Caco-2 (cell line): ENCODE data around the gene SFXN1. TPM values are rescaled to one million over a fixed set of nuclear protein-coding genes. Genes with fewer than 3 reads are reported as not detected.

ENCODE experiments used
- BruUV-seq: library from RNA; stranded (reverse); fragments of 400-500 nt; replicated peaks from 2 replicates; lab custom pipeline; 2021; lab: Mats Ljungman, UMichigan
- CTCF ChIA-PET: fragments of 300-600 bp; sonication (Branson Sonifier 250); formaldehyde crosslinking; loops from one replicate; lab custom pipeline; 2022; ENCODE audit warnings: antibody characterized with exemption; lab: Charles Lee
- POLR2A ChIA-PET: fragments of 300-600 bp; sonication (Branson Sonifier 250); formaldehyde crosslinking; loops from one replicate; lab custom pipeline; 2022; ENCODE audit warnings: antibody characterized with exemption; lab: Charles Lee
- DNase-seq, 2 experiments: peaks; one replicate each; pipeline versions ENCODE4 v3.0.0 to v3.0.0-alpha.2; 2020 to 2022
- H3K27me3 ChIP-seq: replicated peaks from 2 replicates; pipeline ENCODE4 v1.6.0; 2011; ENCODE audit warnings: low read length; ENCODE audit not compliant: control insufficient read depth, insufficient read depth
- H3K36me3 ChIP-seq: 2 replicates; pipeline ENCODE4 v1.5.1; 2011; ENCODE audit warnings: low read length; ENCODE audit not compliant: control insufficient read depth, insufficient read depth
- H3K4me1 ChIP-seq: fragments of 250-450 bp; sonication (Bioruptor Pico); 2 replicates; pipeline ENCODE4 v1.5.1; 2020; ENCODE audit warnings: mild to moderate bottlenecking
- H3K4me3 ChIP-seq: 2 replicates; pipeline ENCODE4 v1.5.1; 2011; ENCODE audit warnings: low read depth, mild to moderate bottlenecking, control low read depth, low read length
- H3K9me3 ChIP-seq: fragments of 250-450 bp; sonication (Bioruptor Pico); 2 replicates; pipeline ENCODE4 v1.5.1; 2020; ENCODE audit warnings: mild to moderate bottlenecking, moderate library complexity
- H3K27ac Mint-ChIP-seq: one replicate; pipeline ENCODE4 v1.8.0; 2022; ENCODE audit warnings: mixed read lengths; ENCODE audit not compliant: unreplicated experiment
- H3K27me3 Mint-ChIP-seq: one replicate; pipeline ENCODE4 v1.8.0; 2022; ENCODE audit warnings: mixed read lengths; ENCODE audit not compliant: insufficient read depth, unreplicated experiment
- H3K36me3 Mint-ChIP-seq: one replicate; pipeline ENCODE4 v1.8.0; 2022; ENCODE audit warnings: mild to moderate bottlenecking, mixed read lengths; ENCODE audit not compliant: insufficient read depth, unreplicated experiment
- H3K4me1 Mint-ChIP-seq: one replicate; pipeline ENCODE4 v1.8.0; 2022; ENCODE audit warnings: low read depth, mixed read lengths; ENCODE audit not compliant: unreplicated experiment
- H3K4me3 Mint-ChIP-seq: one replicate; pipeline ENCODE4 v1.8.0; 2022; ENCODE audit warnings: mild to moderate bottlenecking, moderate library complexity, mixed read lengths; ENCODE audit not compliant: unreplicated experiment
- H3K9me3 Mint-ChIP-seq: one replicate; pipeline ENCODE4 v1.8.0; 2022; ENCODE audit warnings: mixed read lengths; ENCODE audit not compliant: unreplicated experiment
- intact Hi-C: fragments of 100-400 bp; cut with micrococcal nuclease; formaldehyde crosslinking; loops from one replicate; pipeline ENCODE4 v1.10.0; 2022; ENCODE audit not compliant: unreplicated experiment
- total RNA-seq: library from RNA; stranded (reverse); gene quantifications from 2 replicates; pipeline ENCODE4 v1.2.3, GENCODE V29; 2022
- TF ChIP-seq, protein P1 (sequence below), 2 experiments: fragments of 200-600 bp in 1 of 2; IDR thresholded peaks; 1 replicate in 1 of 2; 2 replicates in 1 of 2; pipeline versions ENCODE4 v1.5.1 to v1.8.0; 2011 to 2022; ENCODE audit warnings: antibody characterized with exemption in 1 of 2, control low read depth in 1 of 2, inconsistent platforms in 1 of 2, low read depth in 1 of 2, low read length in 1 of 2, mild to moderate bottlenecking in 1 of 2, moderate library complexity in 1 of 2; ENCODE audit not compliant: insufficient read depth in 1 of 2, severe bottlenecking in 1 of 2, unreplicated experiment in 1 of 2

Gene SFXN1
- total RNA-seq, 1 experiment from 2014 or later, result 104 TPM

DNA sequence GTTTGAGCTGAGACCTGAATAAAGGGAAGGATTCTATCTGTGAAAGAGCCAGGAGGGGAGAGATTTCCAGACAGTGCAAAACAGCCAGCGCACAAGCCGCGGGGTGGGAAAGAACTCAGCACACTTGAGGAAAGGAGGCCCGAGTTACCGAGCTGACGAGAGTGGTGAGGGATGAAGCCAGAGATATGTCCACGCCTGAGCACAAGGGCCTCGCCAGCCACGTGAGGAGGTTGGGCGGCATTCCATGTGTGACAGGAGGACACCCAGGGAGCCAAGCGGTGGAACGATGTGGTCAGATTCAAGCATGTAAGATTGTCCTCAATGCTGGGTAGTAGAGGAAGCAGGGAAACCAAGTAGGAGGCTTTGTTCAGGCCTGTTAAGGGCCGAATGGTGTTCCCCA, 17.0 kb upstream of the SFXN1 start:
- POLR2A ChIA-PET, result no interaction called here
- H3K27me3 ChIP-seq, result no peaks in the 10 kb centered on the region

DNA sequence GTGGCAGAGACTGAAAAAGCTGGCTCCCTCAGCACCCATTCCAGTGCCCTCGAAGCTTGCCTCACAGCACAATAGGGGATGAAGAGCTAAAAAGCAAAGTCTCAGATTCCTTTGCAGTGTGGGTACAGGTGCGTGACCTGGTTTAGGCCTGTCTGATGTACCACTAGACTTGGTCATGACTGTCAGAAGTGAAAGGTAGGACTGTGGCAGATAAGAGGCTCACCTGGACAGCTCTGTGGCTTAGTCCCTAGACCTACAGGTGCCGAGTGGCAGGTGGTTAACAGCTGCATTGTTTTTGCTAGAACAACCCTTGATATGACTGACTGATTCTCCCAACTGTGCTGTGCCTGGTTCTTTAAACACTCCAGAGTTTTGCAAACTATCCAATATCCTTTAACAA, 14.7 kb upstream of the SFXN1 start:
- TF ChIP-seq, protein P1, sequence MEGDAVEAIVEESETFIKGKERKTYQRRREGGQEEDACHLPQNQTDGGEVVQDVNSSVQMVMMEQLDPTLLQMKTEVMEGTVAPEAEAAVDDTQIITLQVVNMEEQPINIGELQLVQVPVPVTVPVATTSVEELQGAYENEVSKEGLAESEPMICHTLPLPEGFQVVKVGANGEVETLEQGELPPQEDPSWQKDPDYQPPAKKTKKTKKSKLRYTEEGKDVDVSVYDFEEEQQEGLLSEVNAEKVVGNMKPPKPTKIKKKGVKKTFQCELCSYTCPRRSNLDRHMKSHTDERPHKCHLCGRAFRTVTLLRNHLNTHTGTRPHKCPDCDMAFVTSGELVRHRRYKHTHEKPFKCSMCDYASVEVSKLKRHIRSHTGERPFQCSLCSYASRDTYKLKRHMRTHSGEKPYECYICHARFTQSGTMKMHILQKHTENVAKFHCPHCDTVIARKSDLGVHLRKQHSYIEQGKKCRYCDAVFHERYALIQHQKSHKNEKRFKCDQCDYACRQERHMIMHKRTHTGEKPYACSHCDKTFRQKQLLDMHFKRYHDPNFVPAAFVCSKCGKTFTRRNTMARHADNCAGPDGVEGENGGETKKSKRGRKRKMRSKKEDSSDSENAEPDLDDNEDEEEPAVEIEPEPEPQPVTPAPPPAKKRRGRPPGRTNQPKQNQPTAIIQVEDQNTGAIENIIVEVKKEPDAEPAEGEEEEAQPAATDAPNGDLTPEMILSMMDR (IDR thresholded peaks at IDR 0.05; ENCODE audit: insufficient read depth in 1 of 2, low read depth in 1 of 2, low read length in 1 of 2, severe bottlenecking in 1 of 2, unreplicated experiment in 1 of 2), result no peak
- ChIA-PET POLR2A (no interaction called here), CTCF (interaction anchor here (0.6 to 1.1 kb wide), 2 partner anchors 181 to 533 kb away, joined by 3 to 5 read pairs; no protein-coding TSS in a partner anchor)
- H3K27ac Mint-ChIP-seq, result no peak overlapping the region
- no peaks in the 10 kb centered on the region for H3K27me3 ChIP-seq
- no TSS peak for BruUV-seq
- no peaks in the 10 kb centered on the region for H3K9me3 Mint-ChIP-seq
- no peaks in the 10 kb centered on the region for H3K9me3 ChIP-seq
- no peak for DNase-seq
- H3K4me3 ChIP-seq, result no peak overlapping the region
- H3K4me3 Mint-ChIP-seq, result no peak overlapping the region
- intact Hi-C loops, result loop anchor here (5.0 to 10.0 kb wide), 2 partner anchors 119 to 266 kb away; no protein-coding TSS in a partner anchor
- H3K36me3 ChIP-seq, result no peaks in the 10 kb centered on the region
- H3K36me3 Mint-ChIP-seq, result no peaks in the 10 kb centered on the region
- H3K27me3 Mint-ChIP-seq, result no peaks in the 10 kb centered on the region
- H3K4me1 ChIP-seq, result peaks cover 13% of the 10 kb centered on the region
- H3K4me1 Mint-ChIP-seq, result peaks cover 15% of the 10 kb centered on the region

More for the DNA sequence above, 17.0 kb upstream of the SFXN1 start:
- BruUV-seq, result no TSS peak
- CTCF ChIA-PET, result interaction anchor here (0.7 kb wide), 1 partner anchor 44 kb away, joined by 7 read pairs; no protein-coding TSS in a partner anchor
- no peaks in the 10 kb centered on the region for H3K36me3 ChIP-seq
- intact Hi-C loops, result loop anchor here (5.0 to 10.0 kb wide), 2 partner anchors 117 to 264 kb away; no protein-coding TSS in a partner anchor
- Mint-ChIP-seq H3K27ac (no peak overlapping the region), H3K9me3 (no peaks in the 10 kb centered on the region), H3K4me1 (peaks cover 7% of the 10 kb centered on the region), H3K4me3 (no peak overlapping the region), H3K27me3 (no peaks in the 10 kb centered on the region), H3K36me3 (no peaks in the 10 kb centered on the region)
- H3K9me3 ChIP-seq, result no peaks in the 10 kb centered on the region
- TF ChIP-seq, protein P1 (IDR thresholded peaks at IDR 0.05; ENCODE audit: insufficient read depth in 1 of 2, low read depth in 1 of 2, low read length in 1 of 2, severe bottlenecking in 1 of 2, unreplicated experiment in 1 of 2), result no peak
- H3K4me3 ChIP-seq, result no peak overlapping the region
- DNase-seq, result no peak
- H3K4me1 ChIP-seq, result peaks cover 3% of the 10 kb centered on the region; the same call in 1 of the 2 replicates

DNA sequence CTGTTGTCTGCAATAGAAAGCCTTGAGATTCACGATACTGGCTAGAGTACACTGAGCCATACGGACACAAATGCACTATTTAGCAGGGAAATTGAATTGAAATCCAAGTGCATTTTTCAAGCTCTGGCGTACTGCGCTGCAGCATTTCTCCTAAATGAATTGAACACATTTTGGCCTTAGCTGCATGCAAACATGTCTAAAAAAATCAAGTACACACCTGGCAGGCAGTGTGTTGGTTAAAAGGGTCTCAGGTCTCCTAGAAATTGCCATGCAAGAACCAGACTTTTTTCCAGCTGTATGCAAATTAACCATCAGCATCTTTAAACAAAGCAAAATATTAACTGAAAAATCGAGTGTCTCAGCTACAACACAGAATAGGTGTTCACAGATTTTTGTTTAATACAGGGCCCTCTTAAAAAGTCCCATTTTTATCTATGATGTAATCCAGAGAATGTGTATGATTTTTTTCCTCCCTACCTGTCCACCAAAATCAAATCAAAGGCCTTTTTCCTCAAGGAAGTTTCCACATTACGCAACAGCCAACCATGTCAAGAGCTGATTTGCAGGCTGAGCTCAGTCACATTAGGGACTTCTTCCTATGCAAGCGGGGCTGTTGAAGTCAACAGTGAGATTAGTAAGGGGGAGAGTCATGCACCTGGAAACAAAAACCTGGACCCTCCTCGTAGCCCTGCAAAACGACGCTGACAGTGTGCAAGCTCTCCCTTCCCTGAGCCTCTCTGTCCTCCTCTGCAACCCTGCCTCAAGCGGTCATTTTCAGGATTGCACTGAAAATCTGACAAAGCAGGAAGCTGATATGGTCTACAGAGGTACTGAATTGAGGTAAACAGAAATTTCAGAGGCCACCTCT, 14.1 kb upstream of the SFXN1 start:
- ChIA-PET CTCF (interaction anchor here (0.5 to 1.5 kb wide), 14 partner anchors 14 to 534 kb away, joined by 3 to 7 read pairs (median 4); partner anchors contain the start of gene SFXN1), POLR2A (interaction anchor here (0.5 to 0.9 kb wide), 2 partner anchors 14 to 492 kb away, joined by 4 to 8 read pairs; partner anchors contain the start of gene SFXN1)
- peaks cover 14% of the 10 kb centered on the region for H3K4me1 ChIP-seq
- no TSS peak for BruUV-seq
- no peaks in the 10 kb centered on the region for H3K9me3 Mint-ChIP-seq
- H3K36me3 ChIP-seq, result no peaks in the 10 kb centered on the region
- H3K27ac Mint-ChIP-seq, result no peak overlapping the region
- intact Hi-C loops, result loop anchor here (5.0 to 10.0 kb wide), 2 partner anchors 120 to 267 kb away; no protein-coding TSS in a partner anchor
- H3K4me1 Mint-ChIP-seq, result peaks cover 18% of the 10 kb centered on the region
- TF ChIP-seq, protein P1 (IDR thresholded peaks at IDR 0.05; ENCODE audit: insufficient read depth in 1 of 2, low read depth in 1 of 2, low read length in 1 of 2, severe bottlenecking in 1 of 2, unreplicated experiment in 1 of 2), result peak; percentile 80 to 83
- H3K9me3 ChIP-seq, result no peaks in the 10 kb centered on the region
- no peak overlapping the region for H3K4me3 ChIP-seq
- no peaks in the 10 kb centered on the region for H3K27me3 Mint-ChIP-seq
- peak; percentile 74 to 82 for DNase-seq
- H3K36me3 Mint-ChIP-seq, result no peaks in the 10 kb centered on the region
- peak overlapping the region; percentile 49 for H3K4me3 Mint-ChIP-seq
- no peaks in the 10 kb centered on the region for H3K27me3 ChIP-seq
